NCI-H2029 treated with DMSO at 0.1 percent for 48 hours (cell line): Measurements from ENCODE around the gene NXPH4.

Source experiments
- DNase-seq: peaks from one replicate; lab custom pipeline; 2025; lab: John Stamatoyannopoulos, UW

Gene NXPH4

DNA sequence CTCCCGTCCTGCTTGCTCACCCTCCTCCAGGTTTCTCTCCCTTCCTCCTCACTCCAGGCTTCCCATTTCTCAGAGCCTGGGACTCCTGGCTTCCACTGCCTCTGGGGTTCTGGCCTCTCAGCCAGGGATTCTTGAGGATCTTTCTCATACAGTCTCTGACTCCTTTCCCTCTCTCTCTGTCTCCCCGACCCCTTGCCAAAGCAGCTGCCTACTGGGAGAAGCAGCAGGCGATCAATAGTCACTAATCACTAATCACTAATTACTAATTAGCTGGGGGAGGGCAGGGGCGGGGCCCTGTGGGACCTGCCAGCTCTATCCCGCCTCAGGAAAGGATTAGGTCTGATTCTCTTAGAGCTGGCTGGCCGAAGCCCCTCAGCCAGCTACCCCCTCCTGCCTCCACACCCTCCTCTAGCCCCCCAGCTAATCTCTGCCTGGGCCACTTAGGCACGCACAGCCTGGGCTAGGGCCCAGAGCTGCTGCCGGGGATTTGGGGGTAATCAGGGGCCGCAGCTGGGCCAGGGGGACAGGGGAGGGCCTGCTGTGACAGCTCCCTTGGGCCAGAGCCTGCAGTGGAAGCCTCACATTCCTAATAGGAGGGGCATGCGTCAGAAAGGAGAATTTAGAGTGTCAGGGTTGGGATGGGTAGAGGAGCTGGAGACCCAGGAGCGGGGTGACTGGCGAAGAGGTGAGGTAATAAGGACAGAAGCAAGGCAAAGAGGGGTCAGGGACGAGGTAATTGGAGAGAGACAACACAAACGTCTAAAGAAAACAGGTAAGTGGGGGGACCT lies 2.8 kb downstream of the NXPH4 start:
- DNase-seq: no peak

- no peak for DNase-seq
Observed at GRCh38 chr12:57219993-57220754, 3.6 kb downstream of the NXPH4 start.

DNA sequence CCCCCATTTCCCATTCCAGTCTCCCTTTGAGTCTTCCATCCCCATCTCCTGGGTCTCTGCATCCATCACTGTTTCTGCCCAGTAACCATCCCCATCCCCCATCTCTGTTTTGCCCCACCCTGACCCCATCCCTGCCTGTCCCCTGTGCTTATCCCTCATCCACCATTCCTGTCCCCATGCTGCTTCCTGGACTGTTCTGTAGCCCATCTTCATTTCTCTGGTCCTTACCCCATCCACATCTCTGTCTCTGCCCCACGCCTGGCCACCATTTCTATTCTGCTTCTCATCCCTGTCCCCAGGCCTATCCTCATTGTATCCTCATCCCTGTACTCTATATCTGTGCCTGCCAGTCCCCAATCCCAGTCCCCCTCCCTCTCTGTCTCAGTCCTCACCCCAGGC lies 4.2 kb downstream of the NXPH4 start:
- DNase-seq: no peak

- no peak for DNase-seq
Observed at GRCh38 chr12:57221169-57221917, 4.7 kb downstream of the NXPH4 start.

DNA sequence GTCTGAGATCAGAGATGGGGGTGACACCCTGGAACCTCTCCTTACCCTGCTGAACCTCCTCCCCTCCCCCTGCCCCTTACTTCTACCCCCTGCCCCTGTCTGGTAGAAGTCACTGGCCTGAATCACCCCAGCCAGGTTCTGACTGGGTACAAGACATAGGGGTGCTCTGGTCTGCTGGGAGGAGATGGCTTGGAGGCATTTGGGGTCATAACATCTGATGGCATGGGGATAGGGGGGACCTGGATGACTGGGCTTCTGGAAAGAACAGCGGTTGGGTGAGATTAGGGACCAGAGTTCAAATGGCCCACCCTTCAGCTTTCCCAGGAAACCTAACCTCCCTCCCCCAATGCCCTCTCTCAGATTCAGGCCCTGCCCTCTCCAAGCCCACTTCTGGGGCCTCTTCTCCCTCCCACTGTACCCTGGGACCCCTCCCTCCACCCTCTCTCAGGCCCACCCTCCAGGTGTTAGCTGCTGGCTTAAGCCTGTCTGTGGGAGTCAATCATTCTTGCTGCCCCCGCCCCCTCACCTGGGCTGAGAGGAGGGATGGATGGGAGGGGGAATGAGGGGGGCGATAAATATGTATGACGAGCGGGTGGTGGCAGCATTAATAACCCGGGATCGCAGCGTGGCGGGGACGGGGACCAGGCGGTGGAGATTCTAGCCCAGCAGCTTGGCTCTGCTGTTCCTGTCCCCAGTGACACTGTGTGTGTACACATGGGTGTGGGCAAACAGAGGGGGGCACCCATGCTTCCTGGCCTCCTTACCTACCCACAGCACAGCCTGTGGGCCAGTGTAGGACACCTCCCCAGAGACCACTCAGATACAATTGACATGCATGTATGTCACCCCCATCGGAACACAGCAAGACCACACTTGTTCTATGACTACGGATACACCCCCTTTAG lies 5.9 kb downstream of the NXPH4 start:
- no peak for DNase-seq

GRCh38 chr12:57223191-57224165 lies 6.9 kb downstream of the NXPH4 start:
- DNase-seq: no peak

DNA sequence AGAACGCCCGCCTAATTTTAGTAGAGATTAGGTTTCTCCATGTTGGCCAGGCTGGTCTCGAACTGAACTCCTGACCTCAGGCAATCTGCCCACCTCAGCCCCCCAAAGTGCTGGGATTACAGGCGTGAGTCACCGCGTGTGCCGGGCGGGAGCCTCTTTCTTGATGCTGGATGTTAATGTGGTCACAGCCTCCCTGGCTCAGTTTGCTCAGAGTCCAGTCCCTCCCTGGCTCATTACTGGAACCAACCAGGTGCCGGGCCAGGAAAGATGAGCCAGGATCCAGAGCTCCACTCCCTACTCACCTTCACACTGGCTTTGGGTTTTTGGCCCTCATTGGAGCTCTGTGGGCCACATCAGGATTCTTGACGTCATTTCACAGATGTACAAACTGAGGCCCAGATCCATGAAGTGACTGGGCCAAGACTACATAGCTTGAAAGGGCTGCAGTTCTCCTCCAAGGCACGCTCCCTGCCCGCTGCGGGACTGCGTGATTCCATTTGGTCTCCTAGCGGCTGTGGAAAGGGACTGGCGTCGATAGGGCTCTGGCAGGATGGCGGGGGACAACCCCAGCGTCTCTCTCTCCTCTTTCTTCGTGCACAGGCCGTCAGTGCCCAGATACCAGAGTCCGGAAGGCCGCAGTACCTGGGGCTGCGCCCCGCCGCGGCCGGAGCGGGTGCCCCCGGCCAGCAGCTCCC lies 7.8 kb downstream of the NXPH4 start:
- DNase-seq: no peak

- DNase-seq: peak; percentile 13
Observed at GRCh38 chr12:57224973-57225679, 8.5 kb downstream of the NXPH4 start.

DNA sequence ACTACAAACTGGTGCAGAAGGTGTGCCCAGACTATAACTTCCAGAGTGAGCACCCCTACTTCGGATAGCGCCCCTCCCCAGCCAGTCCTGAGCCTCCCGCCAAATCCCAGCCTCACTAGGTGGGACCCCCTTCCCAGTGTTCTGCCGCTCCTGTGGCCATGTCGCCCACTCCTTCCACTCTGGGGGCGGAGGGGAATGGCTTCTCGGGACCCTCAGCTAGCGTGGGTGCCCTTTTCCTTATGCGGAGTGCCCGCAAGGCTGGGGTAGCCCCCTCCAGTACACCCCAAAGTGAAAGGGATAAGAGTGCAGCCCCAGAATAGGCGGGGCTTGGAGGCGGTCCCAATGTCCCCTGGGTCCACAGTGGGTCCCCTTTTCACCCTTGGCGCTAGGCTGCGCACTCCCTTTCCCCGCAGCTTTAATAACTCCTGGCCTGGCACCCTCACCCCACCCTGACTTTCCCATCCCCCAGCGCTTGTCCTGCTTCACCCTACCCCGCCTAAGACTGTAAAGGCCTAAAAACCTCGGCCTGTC lies 9.2 kb downstream of the NXPH4 start:
- no peak for DNase-seq

DNA sequence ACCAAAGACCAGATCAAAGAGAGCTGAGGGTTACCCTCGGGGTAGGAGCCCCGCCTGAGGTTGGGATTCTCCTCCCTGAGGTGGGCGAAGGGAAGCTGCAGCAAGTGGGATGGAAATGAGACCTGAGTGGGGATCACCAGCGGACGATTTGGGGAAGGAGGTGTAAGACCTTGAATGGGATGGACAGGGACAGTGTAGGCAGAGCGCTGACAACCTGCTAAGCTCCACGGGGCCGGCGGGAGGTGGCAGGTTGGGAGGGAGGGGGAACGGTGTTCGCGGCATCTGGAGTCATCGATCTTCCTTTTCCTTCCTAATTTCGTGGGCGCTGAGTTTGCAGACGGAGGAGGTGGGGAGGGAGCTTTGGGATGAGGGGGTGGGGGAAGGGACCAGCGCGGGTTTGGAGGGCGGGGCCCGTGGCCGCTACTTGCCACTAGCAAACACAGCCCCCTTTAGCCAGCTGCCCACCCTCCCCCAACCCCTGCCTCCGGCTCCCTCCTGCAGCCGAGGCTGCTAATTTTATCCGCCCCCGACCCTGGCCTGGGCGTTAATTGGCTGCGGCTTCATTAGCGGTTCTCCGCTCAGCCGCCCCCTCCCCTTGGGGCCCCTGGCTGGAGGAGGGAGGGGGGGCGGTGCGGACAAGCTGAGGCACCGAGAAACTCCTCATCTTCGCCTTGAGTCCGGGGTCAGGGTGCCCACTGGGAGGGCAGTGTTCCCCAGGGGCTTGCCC lies 10.2 kb downstream of the NXPH4 start:
- DNase-seq: no peak

DNA sequence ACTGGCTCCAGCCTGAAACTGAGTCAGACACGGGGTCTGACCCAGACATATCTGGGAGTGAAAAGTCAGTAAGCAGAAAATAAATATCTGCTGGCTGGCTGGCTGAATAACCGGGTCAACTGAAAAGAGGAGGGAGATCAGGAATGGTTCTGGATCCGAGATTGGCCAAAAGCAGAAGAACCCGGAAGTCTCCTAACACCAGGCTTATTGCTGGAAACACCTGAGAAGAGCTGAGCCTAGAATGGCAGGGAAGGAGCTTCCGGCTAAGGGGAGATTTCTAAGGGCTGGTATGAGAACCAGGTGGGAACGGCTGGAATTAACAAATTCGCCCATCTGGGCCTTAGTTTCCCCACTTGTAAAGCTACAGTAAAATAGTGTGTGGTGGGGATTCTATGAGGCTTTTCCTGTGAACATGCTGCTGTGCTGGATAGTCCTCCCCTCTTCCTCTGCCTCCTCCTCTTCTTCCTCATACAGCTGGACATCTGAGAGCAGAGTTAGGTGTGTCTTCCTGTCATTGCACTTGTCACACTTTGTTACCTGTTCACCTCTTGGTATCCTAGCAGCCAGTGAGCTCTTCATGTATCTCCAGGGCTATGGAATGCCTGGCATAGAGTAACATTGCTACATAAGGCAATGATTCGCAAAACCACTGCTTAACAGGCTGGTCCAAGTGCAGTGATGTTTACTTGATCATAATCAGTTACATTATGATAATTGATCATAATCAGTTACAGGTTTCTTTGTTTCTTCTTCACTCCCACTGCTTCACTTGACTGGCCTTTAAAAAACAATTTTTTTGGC lies 10.9 kb downstream of the NXPH4 start:
- DNase-seq: peak; percentile 57

GRCh38 chr12:57229046-57229633 lies 12.5 kb downstream of the NXPH4 start:
- DNase-seq: no peak

DNA sequence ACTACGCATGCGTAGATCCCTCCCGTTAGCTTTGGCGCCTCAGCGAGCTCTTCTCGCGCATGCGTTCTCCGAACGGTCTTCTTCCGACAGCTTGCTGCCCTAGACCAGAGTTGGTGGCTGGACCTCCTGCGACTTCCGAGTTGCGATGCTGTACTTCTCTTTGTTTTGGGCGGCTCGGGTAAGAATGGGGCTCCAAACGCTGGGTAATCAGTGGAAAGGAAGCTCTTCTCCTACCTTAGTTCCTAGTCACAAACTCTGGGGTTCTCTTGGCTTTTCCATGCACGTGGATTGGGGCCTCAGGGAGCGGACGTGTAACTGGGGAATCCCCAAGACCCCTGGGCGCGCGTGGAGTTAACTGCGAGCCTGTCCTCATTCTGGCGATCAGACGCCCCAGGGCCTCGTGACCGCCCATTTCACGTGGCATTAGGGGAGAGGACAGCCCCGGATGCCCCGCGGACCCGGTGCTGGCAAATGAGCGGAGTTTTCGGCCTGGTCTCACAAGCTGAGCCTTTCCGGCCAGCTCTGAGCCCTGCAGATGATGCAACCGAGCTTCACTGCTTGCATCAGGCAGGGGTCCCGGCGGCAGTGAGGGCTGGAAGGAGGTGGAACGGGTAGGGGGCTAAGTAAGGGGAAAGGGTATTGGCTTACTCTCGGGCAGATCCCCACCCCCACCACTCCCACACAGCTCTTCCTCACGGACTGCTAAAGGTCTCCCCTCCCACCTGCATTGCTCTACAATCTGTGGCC lies 13.2 kb downstream of the NXPH4 start, which contains the start of gene SHMT2:
Gene SHMT2, plus strand, starts transcription at position 78 of the 747 bp plus-strand sequence. Its CDS starts 68 bp downstream, at position 146.
- peak; percentile 93 for DNase-seq

DNA sequence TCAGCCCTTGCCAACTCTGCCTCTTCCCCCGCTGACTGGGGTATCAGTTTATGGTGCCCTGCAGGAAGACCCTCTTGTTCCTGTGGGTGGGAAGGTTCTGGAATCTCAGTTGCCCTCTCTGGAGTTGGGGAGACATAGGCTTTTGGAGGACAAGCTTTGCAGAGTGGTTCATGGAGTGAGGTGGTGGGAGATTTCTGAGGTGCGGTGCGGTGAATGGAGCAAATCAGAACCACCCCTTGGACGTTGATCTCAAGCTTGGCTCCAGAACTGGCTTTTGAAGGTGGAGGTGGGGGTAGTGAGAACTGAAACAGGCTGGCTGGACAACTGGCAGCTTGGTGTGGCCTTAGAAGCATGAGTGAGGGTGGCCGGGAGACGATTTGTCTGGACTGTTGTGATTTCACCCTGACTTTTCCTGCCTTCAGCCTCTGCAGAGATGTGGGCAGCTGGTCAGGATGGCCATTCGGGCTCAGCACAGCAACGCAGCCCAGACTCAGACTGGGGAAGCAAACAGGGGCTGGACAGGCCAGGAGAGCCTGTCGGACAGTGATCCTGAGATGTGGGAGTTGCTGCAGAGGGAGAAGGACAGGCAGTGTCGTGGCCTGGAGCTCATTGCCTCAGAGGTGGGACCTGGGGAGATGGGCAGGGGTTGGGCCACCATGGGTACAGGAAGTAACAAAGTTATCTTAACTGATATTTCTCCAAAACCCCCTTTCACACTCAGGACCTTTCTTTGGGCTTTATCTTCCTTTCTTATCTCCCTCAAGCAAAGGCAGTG lies 14.0 kb downstream of the NXPH4 start:
- no peak for DNase-seq

GRCh38 chr12:57231276-57232021 lies 14.9 kb downstream of the NXPH4 start:
- DNase-seq: no peak
